DMS 273 (cell line): ENCODE measurements around the gene NOTUM.

Experiments used
- DNase-seq: peaks from one replicate; lab custom pipeline; 2025; ENCODE audit not compliant: unreplicated experiment; lab: John Stamatoyannopoulos, UW

NOTUM gene

DNA sequence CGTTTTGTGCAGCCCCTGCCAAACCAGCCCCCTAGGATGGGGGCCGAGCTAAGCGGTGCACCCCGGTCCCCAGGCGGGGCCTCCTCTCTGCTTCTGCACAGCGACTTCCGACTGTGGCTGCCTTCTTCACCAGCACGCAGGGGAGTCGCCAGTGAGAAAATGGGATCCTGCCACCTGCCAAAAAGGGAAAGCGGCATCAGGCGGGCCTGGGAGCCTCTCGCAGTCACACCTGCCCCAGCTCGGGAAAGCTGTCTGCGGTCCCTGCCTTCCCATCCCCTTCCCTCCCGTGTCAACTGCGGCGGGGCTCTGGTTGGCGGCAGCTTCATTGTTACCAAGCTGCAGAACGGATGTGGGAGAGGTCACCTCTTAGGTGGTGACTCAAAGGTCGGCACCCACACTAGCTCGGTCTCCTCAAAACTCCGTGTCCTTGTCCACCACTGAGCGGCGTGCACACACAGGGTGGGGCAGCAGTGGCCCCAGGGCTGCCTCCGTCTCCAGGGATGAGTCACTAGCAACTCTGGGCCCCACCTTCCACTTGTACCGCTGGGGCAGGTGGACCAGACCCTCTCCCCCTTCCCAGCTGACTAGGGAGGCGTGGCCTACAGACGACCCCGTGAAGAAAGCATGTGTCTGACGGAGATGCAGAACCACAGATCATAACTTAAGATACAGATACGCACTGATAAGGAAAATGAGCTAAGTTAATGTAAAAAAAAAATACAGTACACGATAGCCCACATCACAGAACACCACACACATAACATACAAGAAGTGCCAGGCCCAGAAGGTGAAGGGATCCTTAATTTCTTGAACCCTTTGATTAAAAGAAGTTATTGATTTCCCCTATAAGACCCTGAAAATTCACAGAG, 48.3 kb downstream of the NOTUM start:
- no peak for DNase-seq

DNA sequence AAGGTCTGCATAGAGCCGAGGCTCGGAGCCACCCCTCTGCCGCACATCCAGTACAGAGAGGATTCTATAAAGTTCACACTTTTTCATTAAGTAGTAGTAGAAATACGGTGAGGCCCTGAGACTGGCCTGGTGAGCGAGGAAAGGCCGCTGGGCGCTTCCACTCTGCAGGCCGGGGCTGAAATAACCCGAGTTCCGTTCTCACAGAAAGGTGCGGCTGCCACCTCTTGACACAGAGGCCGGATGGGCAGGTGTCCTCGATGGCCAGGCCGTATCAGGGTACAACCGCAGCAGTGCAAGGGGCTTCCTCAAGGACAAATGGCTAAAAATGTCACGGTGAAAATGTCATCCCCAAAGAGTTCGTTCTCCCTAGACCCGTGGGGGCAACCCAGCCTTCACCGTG, 49.0 kb downstream of the NOTUM start:
- DNase-seq = no peak

DNA sequence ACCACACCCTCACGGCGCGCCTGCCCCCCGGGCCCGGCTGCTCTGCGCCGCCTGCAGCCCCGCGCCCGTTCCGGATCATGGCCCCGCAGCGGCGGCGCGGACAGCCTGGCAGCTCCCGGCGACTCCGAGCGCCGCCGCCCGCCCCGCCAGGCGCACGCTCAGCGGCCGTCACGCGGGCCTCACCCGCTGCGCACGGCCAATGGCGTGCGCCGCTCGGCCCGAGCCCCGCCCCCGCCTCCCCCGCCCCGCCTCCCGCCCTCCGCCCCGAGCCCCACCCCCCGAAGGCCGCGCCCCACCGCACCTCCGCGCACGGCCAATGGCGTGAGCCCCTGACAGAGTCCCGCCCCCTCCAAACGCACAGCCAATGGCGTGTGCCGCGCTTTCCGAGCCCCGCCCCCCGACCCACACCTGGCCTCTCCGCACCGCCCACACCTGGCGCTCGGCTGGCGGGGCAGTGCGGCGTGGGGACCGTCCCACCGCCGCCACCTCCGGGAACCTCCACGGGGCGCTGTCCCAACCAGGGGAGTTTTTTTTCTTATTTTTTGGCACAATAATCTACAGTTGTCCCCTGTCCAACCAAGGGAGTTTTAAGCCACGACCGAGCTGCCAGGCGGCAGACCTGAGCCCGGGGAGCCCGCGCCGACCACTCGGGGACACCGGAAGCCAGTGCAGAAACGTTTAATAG, 49.6 kb downstream of the NOTUM start, which contains the start of gene PCYT2:
PCYT2 (minus strand) TSS at position 123 of the 685 bp plus-strand sequence; CDS start at position 79, 44 bp downstream.
- DNase-seq = peak; percentile 94

DNA sequence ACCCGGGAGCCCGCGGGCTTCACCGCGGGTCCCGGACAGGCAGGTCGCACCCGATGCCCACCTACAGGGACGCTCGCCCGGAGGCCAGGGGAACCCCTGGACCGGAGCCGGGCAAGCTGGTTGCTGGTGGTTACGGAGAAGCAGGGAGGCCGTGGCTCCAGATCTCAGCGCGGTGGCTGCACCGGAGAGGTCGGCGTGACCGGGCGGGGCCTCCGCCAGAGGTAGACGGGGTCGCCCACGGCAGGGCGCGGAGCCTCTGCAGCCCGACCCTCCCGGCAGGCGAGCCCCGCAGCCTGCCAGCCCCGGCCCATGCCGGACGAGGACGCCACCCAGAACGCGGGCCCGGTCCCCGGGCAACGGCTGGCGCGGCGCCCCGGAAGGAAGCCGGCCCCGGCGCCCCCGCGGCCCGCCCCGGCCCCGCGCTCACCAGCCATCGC, 50.1 kb downstream of the NOTUM start:
- DNase-seq = peak; percentile 63

DNA sequence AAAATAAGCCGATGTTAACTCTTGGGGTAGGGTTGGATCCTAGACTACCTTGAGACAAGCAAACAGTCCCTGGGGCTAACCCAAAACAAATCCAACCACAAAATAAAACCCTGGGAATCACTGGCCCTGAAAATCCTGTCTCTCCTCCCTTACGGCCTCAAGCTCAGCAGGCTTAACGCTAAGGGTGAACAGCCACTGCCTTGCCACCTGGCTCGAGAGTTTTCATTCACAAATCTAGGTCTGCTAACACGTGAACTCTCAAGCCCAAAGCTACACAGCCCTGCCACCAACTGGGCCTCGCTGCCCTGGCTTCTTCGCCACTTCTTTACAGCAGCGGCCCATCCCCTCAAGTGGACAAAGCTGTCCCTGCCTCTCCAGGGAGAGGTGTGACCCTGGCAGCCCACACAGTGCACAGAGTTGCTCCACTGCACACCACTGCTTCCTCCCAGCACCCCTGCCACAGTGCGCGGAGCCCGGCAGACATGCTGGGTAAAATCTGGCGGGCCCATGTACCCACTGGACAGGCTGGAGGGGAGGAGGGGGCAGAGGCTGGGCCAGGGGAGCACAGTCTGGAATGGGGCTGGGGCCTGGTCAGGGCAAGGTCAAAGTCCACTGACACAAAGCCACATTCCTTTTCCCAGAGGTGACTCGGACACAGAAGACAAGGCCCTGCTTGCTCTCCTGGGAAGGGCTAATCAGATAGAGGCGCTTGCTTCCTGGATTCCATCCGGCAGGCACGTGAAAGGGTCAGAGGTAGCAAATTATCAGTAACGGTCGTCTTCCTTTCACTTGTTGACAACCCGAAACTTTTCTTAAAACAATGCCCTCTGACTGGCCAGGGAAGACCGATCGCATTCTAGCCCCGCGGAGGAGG, 50.8 kb downstream of the NOTUM start:
- DNase-seq = peak; percentile 42

DNA sequence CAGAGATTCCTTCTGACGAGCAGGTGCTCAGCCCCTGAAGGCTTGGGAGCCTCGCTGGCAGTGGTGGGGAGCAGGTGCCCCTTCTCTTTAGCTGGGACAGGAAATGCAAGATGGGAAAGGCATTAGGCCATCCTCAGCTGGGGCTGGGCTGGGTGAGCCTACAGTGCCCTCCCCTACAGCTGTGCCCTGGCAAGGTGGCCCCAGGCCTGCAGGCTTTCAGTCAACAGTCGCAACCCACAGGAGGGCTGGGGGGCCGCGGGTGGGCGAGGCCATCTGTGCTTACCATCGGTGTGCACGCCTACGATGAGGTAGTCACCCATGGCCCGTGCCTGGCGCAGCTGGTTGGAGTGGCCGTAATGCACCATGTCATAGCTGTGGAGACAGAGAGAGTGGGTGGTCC, 51.8 kb downstream of the NOTUM start:
- no peak for DNase-seq

DNA sequence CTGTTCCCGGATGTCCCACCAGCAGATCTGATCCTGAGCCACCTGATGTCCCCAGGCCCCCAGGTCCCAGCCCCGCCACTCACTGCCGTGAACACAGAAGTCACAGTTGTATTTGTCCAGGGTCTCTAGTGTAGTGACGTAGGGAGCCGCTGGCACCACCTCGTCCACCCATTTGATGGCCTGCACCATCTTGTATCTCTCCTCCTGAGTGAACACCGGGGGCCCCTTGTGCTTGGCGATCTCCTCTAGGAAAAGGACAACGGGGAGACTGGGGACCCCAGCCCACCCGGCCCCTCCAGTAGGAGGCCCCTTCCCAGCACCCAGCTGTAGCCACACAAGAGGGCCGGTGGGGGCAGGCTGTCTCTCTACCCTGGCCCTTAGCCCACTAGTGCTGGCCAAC, 52.2 kb downstream of the NOTUM start:
- no peak for DNase-seq

DNA sequence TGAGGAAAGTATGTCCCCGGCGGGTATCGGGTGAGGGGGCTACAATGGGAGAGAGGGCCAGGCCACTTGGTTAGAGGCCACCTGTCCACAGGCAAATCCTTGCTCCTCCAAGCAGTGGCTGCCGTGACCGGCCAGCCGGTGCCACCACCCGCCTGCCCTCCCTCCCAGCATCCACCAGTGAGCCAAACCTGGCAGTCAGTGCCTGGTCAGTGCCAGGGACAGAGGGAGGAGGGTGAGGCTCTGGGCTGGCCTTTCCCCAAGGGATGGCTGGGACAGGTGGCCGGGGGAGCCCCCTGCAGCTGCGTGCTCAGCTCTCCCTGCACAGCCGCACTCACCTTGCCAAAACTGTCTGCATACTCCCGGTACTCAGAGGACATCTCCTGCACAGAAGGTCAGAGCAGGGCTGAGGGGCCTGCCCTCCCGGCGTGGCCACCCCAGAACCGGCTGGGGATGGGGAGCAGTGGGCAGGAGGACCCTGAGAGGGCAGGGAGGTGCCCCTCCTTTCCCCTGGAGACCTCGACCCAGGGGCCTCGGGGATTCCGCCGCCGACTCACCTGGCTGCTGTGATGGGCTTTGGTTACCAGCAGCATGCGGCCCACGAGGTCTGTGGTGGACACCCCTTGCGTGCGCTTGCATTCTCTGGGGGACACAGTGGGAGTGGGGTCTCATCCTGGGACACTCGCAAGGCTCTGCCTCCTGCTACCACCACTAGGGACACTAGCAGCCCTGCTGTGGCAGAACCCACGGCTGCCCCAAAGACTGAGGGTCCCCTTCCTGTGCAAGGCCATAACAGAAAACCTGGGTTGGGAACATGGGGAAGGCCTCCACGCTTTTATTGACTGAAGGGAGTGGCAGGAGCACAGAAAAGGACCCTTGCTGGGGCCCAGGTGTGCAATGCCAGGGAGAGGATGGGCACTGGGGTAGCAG, 53.5 kb downstream of the NOTUM start:
- no peak for DNase-seq

DNA sequence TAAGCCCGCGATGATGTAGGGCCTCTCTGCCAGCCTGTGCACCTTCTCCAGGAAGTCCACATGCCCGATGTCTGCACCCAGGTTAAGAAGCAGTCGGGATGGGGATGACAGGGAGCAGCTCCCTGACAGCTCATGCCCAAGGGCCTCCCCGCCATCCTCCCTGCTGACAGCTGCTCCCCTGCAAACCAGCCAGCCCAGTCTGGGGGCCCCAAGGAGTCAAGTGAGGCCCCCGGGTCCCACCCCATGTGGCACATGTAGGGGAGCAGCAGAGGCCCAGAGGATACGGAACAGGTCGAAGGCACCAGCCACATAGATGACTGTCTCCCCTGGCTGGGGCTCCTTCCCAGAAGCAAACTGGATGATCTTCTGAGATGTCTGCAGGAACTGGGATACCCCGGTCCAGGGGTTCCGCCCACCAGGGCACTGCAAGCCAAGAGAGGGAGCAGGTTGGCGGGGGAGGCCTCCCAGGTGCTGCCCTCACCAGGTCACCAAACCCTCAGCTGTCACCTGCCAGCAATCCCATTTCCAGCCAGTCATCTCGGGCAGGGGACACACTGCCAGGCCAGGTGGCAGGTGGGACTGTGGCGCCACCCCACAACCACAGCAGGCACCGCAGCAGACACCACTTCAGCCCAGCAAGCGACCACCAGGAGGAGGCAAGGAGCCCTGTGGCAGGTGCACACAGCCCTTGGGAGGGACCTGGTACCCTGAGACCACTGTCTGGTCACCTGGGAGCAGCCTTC, 54.3 kb downstream of the NOTUM start:
- peak; percentile 36 for DNase-seq

DNA sequence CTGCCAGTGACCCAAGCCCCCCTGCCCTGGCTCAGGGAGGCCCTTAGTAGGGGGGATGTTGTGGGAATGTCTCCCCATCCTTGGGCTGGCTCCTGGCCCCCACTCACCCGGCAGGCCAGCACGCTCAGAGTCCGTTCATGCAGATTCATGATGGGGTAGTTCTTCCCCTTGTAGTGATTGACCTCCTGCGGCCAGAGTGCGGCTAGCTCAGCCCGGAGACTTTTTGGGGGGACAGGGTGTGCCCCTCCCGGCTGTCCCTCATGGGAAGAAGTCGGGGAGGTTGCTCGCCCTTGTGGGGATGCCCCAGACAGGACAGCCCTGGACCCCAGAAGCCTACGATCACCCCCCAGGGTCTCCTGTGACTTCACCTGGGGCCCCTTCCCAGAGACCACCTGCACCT, 55.0 kb downstream of the NOTUM start:
- DNase-seq = no peak

DNA sequence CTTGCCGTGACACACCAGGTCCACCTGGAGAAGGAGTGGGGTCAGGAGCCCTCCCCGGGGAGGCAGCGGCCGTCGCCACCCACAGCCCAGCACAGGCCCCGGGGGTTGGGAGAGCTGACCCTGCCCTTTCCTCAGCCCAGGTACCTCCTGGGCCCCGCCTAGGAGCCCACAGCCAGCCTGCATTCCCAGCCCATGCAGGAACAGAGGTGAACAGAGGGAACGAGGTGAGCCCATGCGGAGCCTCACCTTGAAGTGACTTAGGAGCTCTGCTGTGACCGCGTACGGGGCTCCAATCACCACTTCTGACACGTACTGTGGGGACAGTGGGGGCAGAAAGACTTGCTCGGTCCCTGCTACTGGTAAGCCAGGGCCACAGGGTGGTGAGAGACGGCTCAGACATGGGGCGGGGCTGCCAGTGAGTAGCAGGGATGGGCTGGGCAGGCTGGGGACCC, 55.5 kb downstream of the NOTUM start:
- DNase-seq = no peak

DNA sequence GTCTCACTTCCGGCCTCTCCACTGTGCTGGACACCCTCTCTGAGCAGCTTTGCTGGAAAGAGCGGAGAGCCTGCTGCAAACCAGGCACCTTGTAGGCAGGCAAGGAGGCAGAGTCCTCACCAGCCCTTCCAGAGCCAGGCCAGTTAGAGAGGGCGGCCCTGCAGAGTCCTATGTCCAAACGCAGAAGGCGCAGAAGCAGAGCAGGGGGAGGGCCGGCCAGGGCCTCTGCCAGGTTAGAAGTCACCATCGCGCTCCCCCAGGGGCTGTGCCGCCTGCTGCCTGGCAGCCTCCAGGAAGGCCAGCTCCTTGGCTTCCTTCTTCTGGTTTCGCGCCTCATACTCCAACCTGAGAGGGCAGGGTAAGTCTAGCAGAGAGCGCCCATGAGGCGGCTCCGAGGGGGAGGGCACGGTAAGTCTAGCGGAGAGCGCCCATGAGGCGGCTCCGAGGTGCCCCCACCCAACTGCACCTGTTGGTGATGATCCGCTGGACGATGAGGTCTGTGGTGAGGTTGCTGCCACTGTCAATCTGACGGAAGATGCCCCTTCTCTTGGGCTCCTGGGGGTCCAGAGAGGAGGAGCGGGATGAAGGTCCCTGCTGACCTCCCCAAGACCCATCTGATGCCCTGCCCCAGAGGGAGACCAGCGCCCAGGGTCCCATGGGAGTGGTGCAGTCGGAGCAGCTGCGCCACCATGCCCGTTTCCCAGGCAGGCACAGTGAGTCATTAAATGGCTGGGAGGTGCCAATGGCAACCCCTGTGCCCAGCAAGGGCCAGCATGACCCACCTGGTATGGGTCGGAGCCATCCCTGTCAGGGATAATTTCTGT, 56.2 kb downstream of the NOTUM start:
- no peak for DNase-seq

DNA sequence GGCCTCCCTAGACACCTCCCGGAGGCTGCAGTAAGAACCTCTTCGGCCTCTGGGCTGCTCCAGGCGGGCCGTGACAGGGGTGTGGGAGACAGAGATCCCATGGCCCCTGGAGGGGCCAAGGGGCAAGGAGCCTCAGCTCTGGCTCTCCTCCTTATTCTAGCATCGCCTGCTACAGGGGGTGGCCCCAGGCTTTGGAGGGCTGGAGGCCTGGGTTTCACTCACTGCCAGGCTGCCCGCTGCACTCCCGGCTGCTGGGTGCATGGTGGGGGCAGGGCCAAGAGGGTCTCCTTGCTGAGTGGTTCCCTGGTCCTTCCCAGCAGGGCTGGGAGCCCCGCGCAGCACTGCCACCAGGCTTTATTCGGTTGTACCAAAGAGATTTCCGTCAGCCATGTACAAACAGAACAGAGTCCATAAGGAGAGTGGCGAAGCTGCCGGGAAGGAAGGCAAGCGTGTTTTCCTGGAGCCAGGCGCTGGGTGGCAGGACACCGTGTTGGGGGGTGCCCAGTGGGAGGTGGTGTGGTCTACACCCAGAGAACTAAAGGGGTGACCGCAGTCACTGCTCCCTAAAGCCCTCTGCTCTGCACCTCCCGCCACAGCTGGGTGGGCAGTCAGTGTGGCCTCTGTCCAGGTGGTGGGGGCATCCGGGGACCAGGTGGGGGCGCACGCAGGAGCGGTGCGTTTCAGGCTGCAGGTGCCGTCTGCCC, 56.9 kb downstream of the NOTUM start:
- DNase-seq = no peak

DNA sequence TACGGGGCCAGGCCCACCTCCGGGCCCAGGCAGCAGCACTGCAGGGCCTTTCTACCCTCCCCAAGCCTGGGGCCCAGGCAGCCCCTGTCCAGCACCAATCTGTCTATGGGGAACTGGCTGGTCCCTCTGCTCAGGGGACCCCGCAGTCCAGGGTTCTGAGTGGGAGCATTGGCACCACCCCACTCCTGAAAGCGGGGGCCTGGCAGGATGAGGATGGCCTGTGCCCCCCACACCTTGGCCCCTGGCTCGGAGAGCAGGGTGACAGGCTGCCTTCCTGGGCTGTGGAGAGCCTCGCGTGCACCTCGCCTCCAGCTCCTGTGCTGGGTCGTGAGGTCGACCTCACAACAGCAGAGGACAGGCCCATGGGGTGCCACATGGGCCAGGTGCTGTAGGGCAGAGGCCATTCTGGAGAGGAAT, 57.6 kb downstream of the NOTUM start:
- DNase-seq = no peak

DNA sequence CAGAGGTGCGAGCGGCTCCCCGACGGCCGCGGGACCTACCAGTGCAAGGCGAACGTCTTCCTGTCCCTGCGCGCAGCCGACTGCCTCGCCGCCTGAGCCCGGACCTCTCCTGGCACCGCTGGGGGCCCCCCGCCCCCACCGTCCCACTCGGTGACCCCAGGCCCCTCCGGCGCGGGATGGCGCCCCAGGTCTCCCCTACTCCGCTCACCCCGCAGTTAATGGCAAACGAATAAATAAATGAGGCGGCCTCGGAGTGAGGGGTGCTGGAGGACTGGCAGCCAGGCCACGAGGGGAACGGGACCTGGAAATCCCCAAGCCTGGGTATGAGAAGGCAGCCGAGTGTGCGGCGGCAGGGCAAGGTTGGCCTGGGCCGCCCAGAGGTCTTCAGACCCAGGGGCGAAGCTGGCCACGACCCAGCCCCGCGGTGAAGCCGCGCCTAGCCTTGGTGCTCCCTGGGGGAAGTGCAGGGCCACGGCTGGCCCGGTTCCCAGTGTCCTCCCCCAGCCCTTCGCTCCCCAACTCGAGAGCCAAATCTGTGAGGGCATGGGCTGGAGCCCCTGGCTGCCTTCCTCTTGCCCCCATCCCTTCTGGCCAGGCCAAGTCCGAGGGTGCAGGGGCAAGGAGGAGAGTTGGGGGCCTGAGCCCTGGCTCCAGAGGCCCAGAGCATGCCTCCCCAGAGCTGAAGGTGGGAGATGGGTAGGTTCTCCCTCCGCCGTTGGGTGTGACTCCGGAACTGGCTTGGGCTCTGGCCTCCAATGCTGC, 58.2 kb downstream of the NOTUM start:
- DNase-seq = no peak
